UCSD-AML1 (cell line): ENCODE measurements around the gene IL1RAPL1.

ENCODE experiments used
- DNase-seq: peaks from one replicate; lab custom pipeline; 2025; ENCODE audit not compliant: unreplicated experiment; lab: John Stamatoyannopoulos, UW

Gene IL1RAPL1

GRCh38 chrX:28960063-28960462, 372.8 kb downstream of the IL1RAPL1 start:
- DNase-seq = no peak

DNA sequence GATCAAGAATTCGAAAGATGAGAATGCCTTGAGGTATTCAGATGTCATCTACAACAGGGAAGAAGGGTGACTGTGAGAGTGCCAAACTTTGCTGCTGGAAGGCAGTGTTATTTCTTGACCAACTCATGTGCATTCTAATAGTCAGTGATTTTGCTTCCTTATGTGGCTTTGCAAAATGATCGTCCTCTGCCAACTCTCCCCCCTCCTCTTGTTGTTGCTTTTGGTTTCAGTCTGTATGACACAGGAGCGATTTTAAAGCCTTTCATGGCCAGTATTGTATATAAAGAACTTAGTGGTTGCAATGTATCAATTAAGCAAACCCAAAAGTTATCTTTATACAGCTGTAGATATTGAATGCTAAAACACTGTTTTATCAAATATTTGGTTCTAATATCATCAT, 379.1 kb downstream of the IL1RAPL1 start:
- no peak for DNase-seq

DNA sequence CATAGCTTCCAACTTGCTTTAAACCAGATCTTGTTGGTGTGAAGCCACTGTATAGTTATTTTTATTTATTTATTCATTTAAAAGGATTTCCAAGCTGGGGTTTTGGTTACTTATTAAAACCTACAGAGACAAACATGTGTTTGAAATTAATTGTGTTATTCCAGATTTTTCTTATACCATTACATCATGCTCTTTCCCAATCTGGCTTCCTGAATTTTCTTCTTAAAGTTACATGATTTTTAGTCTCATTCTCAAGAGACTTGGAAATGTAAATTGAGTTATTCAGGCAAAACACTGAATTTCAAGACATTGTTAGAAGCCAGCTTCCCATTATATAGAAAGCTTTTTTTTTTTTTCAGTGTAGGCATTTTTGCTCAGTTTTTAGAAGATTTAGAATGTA, 381.9 kb downstream of the IL1RAPL1 start:
- no peak for DNase-seq

GRCh38 chrX:28979877-28980276, 392.6 kb downstream of the IL1RAPL1 start:
- DNase-seq = no peak

DNA sequence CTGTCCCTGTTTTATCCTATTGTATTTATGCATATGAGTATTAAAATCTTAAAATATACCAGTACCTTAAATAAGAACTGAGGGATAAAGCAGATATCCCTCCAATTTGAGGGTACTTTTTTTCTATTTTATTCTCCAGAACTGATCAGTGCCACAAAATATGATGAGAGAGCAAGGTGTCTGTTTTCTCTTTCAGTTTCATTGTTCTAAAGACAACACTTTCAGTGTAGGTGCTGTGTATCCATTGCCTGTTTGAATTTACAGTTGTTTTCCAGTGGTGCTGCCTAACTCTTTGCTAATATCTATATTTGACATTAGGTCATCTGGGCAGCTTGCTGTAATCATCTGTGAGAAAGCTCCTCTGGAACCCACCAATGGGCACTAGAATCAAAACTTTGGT, 394.7 kb downstream of the IL1RAPL1 start:
- no peak for DNase-seq

- no peak for DNase-seq
Observed at GRCh38 chrX:28988246-28988645, 401.0 kb downstream of the IL1RAPL1 start.

DNA sequence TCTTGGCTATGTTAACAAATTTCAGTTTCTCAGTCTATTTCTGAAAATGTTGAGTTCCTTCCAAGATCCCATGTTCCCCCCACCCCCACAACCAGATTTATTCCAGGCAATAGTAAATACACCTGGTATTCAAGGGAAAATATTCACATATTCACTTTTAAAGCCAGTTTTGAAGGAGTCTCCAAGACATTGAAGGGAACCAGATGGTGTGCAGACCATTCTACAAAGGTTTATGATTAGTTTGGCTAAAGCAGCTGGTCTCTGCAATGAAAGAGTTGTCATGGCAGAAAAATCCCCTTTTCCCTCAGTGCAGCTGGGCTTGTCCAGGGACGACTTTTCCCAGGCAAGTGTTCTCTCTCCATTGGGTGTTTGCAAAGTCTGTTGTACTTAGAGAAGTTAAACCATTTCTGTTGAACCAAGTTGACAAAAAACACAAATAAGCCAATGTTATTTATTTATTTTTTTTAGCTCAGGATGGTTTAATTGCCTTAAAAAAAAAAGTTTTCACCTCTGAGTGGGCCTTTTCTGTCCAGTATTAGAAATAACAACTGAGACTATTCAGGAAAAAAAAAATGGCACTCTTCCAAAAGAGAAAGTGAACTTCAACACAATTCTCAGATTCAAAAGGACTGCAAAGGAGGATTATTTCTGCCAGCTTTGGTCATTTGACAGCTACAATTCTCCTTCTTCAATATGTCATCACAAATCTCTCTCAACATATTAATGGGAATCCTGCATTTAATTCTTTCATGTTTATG, 410.6 kb downstream of the IL1RAPL1 start:
- DNase-seq = no peak

DNA sequence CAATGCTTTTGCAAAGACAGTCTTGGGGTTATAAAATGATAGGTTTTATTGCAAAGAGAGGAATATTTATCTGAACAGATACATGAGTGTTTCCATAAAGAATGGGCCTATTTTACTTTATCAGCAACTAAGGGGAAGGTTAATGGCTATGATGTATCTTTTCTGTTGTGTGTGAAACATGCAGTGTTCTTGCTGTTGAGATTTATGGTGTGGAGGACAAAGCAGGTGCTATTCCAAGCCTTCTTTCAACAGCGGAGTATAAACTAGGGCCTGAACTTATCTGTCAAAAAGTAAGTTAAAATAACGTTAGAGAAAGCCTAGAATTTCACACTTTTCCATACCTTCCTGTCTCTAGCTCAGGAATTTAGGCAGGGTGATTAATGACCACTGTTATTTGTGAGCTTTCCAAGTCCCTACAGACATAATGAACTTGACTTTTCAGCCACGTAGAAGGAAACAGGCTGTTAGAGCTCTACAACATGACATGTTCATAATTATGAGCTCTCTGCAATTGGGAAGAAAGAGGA, 411.4 kb downstream of the IL1RAPL1 start:
- DNase-seq = no peak

DNA sequence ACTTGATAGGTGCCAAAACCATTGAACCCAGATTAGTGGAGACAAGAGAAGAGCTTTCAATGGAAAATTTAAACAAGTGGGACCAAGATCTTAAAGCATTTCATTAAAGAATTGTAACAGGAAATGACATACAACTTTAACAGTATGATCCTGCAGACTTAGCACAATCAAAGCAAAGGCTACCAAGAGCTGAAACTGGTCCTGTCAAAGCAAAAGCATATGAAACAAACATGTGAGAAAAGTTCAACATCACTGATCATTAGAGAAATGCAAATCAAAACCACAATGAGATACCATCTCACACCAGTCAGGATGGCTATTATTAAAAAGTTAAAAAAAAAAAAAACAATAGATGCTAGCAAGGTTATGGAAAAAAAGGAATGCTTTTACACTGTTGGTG, 425.6 kb downstream of the IL1RAPL1 start:
- DNase-seq = no peak

DNA sequence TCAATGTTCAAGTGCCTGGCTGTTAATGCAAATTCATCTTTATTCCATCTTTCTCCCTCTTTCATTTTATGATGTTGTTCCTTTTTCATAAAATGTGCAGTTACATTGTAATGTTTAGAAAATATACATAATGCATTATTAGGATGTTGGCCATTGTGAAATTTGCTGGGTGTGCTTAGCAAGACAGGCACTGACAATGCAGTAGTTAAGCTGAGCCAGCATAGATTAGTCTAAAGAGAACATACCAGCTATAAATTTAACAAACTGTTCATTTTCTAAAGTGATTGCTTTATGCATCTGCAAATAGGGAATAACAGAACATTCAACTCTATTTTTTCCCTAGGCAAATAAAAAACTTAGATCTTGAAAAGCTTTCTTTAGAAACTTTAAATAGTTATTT, 436.0 kb downstream of the IL1RAPL1 start:
- DNase-seq = no peak

DNA sequence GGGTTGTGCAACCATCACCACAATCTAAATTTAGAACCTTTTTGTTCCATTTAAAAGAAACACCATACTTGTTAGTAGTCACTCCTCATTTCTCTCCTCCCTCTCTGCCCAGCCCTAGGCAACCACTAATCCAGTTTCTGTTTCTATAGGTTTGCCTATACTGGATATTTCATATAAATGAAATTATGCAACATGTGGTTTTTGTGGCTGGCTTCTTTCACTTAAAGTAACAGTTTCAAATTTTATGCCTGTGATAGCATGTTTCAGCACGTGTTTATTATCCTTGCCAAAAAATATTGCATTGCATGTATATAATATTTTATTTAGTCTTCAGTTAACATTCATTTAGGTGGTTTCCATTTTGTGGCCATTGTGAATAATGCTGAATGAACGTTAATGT, 437.6 kb downstream of the IL1RAPL1 start:
- no peak for DNase-seq

- DNase-seq = no peak
Observed at GRCh38 chrX:29039501-29039900, 452.3 kb downstream of the IL1RAPL1 start.

DNA sequence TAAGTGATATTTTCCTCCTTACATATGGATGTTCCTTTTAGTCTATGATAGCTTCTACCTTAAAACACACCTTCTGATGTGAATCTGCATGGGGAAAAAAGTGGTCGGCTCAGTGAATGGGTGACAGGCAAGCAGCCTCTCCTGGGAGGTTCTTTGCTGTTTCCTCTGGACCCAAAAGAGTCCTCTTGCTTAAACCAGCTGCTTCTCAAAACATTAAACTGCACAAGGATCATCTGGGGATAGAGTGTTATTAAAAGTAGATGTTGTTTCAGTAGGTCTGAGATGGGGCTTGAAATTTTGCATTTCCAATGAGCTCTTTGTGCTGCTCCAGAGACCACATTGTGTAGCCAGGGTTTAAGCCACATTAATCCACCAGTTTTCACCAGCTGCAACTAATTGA, 452.9 kb downstream of the IL1RAPL1 start:
- DNase-seq = no peak

GRCh38 chrX:29042341-29042740, 455.1 kb downstream of the IL1RAPL1 start:
- DNase-seq = no peak

GRCh38 chrX:29043746-29044145, 456.5 kb downstream of the IL1RAPL1 start:
- DNase-seq = no peak

DNA sequence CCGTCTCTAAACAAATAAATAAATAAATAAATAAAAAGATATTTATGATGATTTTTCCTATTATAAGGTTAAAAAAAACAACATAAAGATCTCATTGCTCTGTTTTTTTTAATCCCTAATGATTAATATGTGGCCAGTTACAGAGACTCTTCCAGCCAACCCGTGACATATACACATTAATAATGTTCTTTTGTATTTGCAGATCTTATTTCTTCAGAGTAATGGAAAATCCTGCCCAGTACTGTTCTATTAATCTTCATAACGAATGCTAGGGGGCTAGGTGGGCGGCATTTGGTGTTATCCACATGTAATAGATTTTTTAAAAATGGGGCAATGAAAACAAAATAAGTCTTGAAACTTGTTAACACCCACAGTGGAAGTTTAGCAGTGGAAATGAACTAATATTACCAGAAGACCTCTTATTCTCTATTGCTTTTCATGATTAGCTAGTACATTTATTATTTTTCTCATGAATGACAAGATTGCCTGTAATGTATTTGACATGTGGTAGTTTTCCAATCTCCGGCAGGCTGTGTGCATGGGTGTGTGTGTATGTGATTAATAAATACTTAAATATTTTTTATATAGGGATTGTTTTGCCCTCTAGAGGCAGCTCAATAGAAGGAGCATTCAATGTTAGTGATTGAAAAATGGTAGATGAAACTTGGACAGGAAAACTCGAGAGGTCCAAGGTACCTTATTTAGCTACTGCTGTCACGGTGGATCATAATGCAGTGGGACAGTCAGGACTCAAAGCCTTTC, 457.4 kb downstream of the IL1RAPL1 start:
- no peak for DNase-seq

DNA sequence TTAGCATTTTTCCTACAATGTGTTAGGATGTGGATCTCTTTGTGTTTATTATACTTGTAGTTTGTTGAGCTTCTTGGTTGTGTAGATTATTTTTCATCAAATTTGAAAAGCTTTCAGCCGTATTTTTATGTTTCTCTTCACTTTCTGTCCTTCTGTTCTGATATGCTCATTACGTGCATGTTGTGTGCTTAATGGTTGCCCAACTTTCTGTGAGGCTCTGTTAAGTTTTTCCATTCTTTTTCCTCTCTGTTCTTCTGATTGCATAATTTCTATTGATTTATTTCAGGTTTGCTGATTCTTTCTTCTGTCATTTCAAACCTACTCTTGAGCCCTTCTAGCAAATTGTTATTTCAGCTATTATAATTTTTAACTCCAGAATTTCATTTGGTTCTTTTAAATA, 478.2 kb downstream of the IL1RAPL1 start:
- no peak for DNase-seq

- no peak for DNase-seq
Observed at GRCh38 chrX:29066516-29066915, 479.3 kb downstream of the IL1RAPL1 start.

- DNase-seq = no peak
Observed at GRCh38 chrX:29067351-29067750, 480.1 kb downstream of the IL1RAPL1 start.

DNA sequence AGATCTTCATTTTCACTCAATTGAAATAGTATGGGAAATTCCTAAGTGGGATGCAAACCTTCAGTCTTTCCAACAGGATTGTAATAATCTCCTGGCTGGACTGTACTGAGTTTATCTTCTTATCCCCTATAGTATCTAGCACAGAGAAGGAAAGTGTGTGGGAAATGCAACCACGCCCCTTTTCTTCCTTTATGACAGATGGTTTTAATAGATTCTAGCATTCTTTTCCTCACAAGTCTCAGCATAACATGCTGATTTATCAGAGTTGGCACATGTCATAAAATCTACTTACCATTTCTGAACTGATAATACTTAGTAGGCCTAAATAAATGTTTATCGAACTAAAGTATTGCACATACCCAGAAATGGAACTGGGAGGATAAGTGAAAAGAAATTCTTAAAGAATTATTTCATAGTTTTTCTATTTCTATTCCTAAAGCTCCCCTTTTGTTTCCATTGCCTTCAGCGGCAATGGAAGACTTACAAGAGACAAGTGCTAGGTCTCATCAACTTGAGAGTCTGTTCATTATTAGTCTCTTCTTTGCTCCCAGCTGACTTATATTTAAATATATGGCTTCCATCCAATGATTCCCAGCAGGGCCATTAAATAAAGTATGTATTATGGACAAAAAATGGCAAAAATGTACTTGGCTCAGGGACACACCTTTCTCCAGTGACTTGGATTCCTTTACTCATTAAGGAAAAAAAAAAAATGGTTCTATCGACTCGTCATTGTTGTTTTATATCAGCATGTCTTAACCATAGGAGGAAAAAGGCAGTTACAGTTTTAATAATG, 484.5 kb downstream of the IL1RAPL1 start:
- DNase-seq = no peak

GRCh38 chrX:29082558-29082957, 495.3 kb downstream of the IL1RAPL1 start:
- no peak for DNase-seq

GRCh38 chrX:29083823-29084222, 496.6 kb downstream of the IL1RAPL1 start:
- DNase-seq = no peak
